Osteoblast (primary cell): Measurements from ENCODE around the gene FEM1A. TPM values are rescaled to one million over a fixed set of nuclear protein-coding genes. Genes with fewer than 3 reads are reported as not detected.
"Not testable (repeated sequence)": the region's sequence is repeated elsewhere in the genome, so short reads cannot be mapped to it uniquely, and the experiment has no call there.

Source experiments
- DNase-seq: peaks from one replicate; pipeline ENCODE4 v3.0.0; 2011; ENCODE audit warnings: low spot score, mixed read lengths; ENCODE audit not compliant: insufficient read length; ENCODE audit errors: missing footprints
- H2AFZ ChIP-seq: 2 replicates; pipeline ENCODE4 v1.6.0; 2011; ENCODE audit warnings: mild to moderate bottlenecking, low read length
- H3K27ac ChIP-seq: 2 replicates; pipeline ENCODE4 v1.5.1; 2011; ENCODE audit warnings: mild to moderate bottlenecking, low read depth, low read length, moderate library complexity
- H3K27me3 ChIP-seq: 2 replicates; pipeline ENCODE4 v1.6.0; 2012; ENCODE audit warnings: mild to moderate bottlenecking, control low read depth, inconsistent platforms, low read length, moderate library complexity; ENCODE audit not compliant: insufficient read depth
- H3K36me3 ChIP-seq: 2 replicates; pipeline ENCODE4 v1.5.1; 2011; ENCODE audit warnings: mild to moderate bottlenecking, low read length, control low read depth, moderate library complexity; ENCODE audit not compliant: insufficient read depth
- H3K4me1 ChIP-seq: 2 replicates; pipeline ENCODE4 v1.5.1; 2011; ENCODE audit warnings: mild to moderate bottlenecking, low read length, control low read depth, moderate library complexity; ENCODE audit not compliant: insufficient read depth
- H3K4me2 ChIP-seq: 2 replicates; pipeline ENCODE4 v1.6.0; 2011; ENCODE audit warnings: mild to moderate bottlenecking, low read length; ENCODE audit not compliant: insufficient read depth
- H3K4me3 ChIP-seq: fragments of 200-600 bp; sonication (generic); 3 replicates; pipeline ENCODE4 v1.5.1; 2012; ENCODE audit warnings: mild to moderate bottlenecking, low read length, inconsistent platforms; ENCODE audit not compliant: insufficient read depth
- H3K79me2 ChIP-seq: 2 replicates; pipeline ENCODE4 v1.6.0; 2012; ENCODE audit warnings: mild to moderate bottlenecking, low read length, control low read depth, inconsistent platforms; ENCODE audit not compliant: insufficient read depth
- H3K9me3 ChIP-seq: 2 replicates; pipeline ENCODE4 v1.5.1; 2011; ENCODE audit warnings: low read depth, low read length, control low read depth
- H4K20me1 ChIP-seq: 2 replicates; pipeline ENCODE4 v1.6.0; 2012; ENCODE audit warnings: mild to moderate bottlenecking, low read length, control low read depth; ENCODE audit not compliant: insufficient read depth
- CTCF ChIP-seq: IDR thresholded peaks from 2 replicates; pipeline ENCODE4 v1.5.1; 2011; ENCODE audit warnings: mild to moderate bottlenecking, low read depth, low read length, moderate library complexity; ENCODE audit errors: extremely low read depth
- total RNA-seq: library from RNA; depleted of rRNA; stranded (reverse); fragments of >200 nt; gene quantifications from 2 replicates; pipeline ENCODE4 v1.2.3, GENCODE V29; 2012

The FEM1A gene
- 10.3 and 12.7 TPM in 2 replicates for total RNA-seq

- Histone ChIP-seq H3K4me2 (peak within 1 kb of the TSS; percentile 90), H3K4me3 (peak within 1 kb of the TSS; percentile 94), H3K9me3 (no peaks in the 10 kb centered on the region), H3K27ac (peak within 1 kb of the TSS; percentile 88), H4K20me1 (peaks cover 7% of the 10 kb centered on the region), H2AFZ (peak within 1 kb of the TSS; percentile 85), H3K4me1 (peaks cover 15% of the 10 kb centered on the region), H3K79me2 (peaks cover 47% of the 10 kb centered on the region), H3K36me3 (peaks cover 26% of the 10 kb centered on the region), H3K27me3 (peaks cover 2% of the 10 kb centered on the region)
- TF ChIP-seq CTCF = peak; percentile 100
- DNase-seq = peak; percentile 99
Measured at GRCh38 chr19:4791183-4792018, at the start of gene FEM1A. FEM1A (plus strand) TSS chr19:4791734; CDS start chr19:4791855, 121 bp downstream.

- Histone ChIP-seq H3K36me3 (no peaks in the 10 kb centered on the region), H3K79me2 (no peaks in the 10 kb centered on the region), H2AFZ (no peak overlapping the region), H3K27me3 (peaks cover 4% of the 10 kb centered on the region), H3K9me3 (no peaks in the 10 kb centered on the region), H3K27ac (no peak overlapping the region), H3K4me3 (no peak overlapping the region), H4K20me1 (no peaks in the 10 kb centered on the region), H3K4me2 (no peak overlapping the region), H3K4me1 (peaks cover 6% of the 10 kb centered on the region)
- DNase-seq = peak; percentile 48
- TF ChIP-seq CTCF = no peak
Measured at GRCh38 chr19:4742723-4743646, 48.5 kb upstream of the FEM1A start.

GRCh38 chr19:4744451-4745174 lies 46.9 kb upstream of the FEM1A start:
- no peaks in the 10 kb centered on the region for H3K79me2 ChIP-seq
- peaks cover 6% of the 10 kb centered on the region for H3K4me1 ChIP-seq
- H3K4me2 ChIP-seq = peak overlapping the region; percentile 45
- no peaks in the 10 kb centered on the region for H4K20me1 ChIP-seq
- no peaks in the 10 kb centered on the region for H3K9me3 ChIP-seq
- H3K36me3 ChIP-seq = no peaks in the 10 kb centered on the region
- TF ChIP-seq CTCF = no peak
- H3K27me3 ChIP-seq = peaks cover 11% of the 10 kb centered on the region
- H3K27ac ChIP-seq = peak overlapping the region; percentile 9
- H2AFZ ChIP-seq = peak overlapping the region; percentile 13
- peak; percentile 98 for DNase-seq
- H3K4me3 ChIP-seq = no peak overlapping the region

GRCh38 chr19:4745175-4745574 lies 46.4 kb upstream of the FEM1A start:
- not testable (repeated sequence) for H3K36me3 ChIP-seq, H3K79me2 ChIP-seq, H3K4me3 ChIP-seq, H3K9me3 ChIP-seq, H3K4me1 ChIP-seq, DNase-seq, H4K20me1 ChIP-seq
- Histone ChIP-seq H3K27me3 (peaks cover 11% of the 10 kb centered on the region), H3K27ac (peak overlapping the region; percentile 9), H2AFZ (peak overlapping the region; percentile 13), H3K4me2 (peak overlapping the region; percentile 45)
